ENCODE data around the gene ATP6V1A.

Gene ATP6V1A

DNA sequence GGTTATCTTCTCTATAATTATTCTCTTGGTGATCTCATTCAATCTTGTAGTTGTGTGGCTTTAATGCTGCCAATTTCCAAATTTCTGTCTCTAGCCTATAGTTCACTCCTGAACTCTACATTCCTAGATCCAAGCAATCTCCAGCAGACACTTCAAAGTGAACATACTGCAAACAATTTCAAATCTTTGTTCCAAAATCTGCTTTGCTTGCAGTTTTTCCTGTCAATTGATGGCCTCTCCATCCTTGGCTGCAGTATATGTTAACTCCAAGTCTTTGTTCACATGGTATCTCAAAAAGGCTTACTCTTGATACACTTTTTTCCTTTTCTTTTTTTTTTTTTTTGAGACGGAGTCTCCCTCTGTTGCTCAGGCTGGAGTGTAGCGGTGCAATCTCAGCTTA is 18.2 kb upstream of the ATP6V1A start:
- no peak overlapping the region for H3K27ac ChIP-seq (ENCODE audit: low read length)
- no peak overlapping the region for H3K9ac ChIP-seq (ENCODE audit: low read length)
- no peak overlapping the region for H3K4me3 ChIP-seq (ENCODE audit: low read length)
- no peaks in the 10 kb centered on the region for H3K27me3 ChIP-seq (ENCODE audit: control insufficient read depth, insufficient read depth, low read length)
- peaks cover 9% of the 10 kb centered on the region for H3K36me3 ChIP-seq (ENCODE audit: control insufficient read depth, low read depth, low read length)
- H3K4me1 ChIP-seq (ENCODE audit: control insufficient read depth, low read depth, low read length) = peaks cover 10% of the 10 kb centered on the region
- no peaks in the 10 kb centered on the region for H3K9me3 ChIP-seq (ENCODE audit: control insufficient read depth, low read depth, low read length)

DNA sequence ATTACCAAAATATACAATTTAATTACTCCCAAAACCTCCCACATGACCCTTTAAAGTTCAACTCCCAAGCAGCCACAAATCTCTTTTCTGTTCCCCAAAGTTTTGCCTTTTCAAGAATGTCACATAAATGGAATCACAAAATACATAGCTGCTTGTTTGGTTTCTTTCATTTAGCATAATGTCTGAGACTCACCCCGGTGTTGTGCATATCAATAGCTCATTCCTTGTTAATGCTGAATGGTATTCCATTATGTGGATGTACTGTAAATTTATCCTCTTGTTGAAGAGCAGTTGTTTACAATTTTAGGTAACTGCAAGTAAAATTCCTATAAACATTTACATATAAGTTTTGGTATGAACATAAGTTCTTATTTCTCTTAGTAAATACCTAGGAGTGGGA is 16.3 kb upstream of the ATP6V1A start:
- Histone ChIP-seq H3K9me3 (ENCODE audit: control insufficient read depth, low read depth, low read length) (no peaks in the 10 kb centered on the region), H3K36me3 (ENCODE audit: control insufficient read depth, low read depth, low read length) (peaks cover 9% of the 10 kb centered on the region), H3K4me1 (ENCODE audit: control insufficient read depth, low read depth, low read length) (peaks cover 10% of the 10 kb centered on the region), H3K27me3 (ENCODE audit: control insufficient read depth, insufficient read depth, low read length) (no peaks in the 10 kb centered on the region), H3K9ac (ENCODE audit: low read length) (no peak overlapping the region), H3K27ac (ENCODE audit: low read length) (no peak overlapping the region), H3K4me3 (ENCODE audit: low read length) (no peak overlapping the region)

DNA sequence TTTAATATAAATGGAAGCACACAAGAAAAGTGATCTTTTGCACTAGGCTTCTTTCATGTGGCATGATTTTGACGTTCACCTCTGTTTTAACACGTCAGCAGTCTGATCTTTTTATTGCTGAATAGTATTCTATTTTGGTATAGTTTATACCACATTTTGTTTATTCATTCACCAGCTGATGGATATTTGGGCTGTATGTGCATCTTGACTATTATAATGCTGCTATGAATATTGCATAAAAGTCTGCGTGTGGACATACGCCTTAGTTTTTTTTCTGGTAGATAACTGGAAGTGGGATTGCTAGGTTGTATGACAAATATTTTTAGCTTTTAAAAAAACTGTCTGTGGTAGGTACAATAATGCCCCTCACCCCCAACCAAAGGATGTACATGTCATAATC is 15.1 kb upstream of the ATP6V1A start:
- no peak overlapping the region for H3K4me3 ChIP-seq (ENCODE audit: low read length)
- no peak overlapping the region for H3K27ac ChIP-seq (ENCODE audit: low read length)
- no peaks in the 10 kb centered on the region for H3K9me3 ChIP-seq (ENCODE audit: control insufficient read depth, low read depth, low read length)
- H3K4me1 ChIP-seq (ENCODE audit: control insufficient read depth, low read depth, low read length) = peaks cover 16% of the 10 kb centered on the region
- H3K9ac ChIP-seq (ENCODE audit: low read length) = no peak overlapping the region
- H3K27me3 ChIP-seq (ENCODE audit: control insufficient read depth, insufficient read depth, low read length) = no peaks in the 10 kb centered on the region
- H3K36me3 ChIP-seq (ENCODE audit: control insufficient read depth, low read depth, low read length) = peaks cover 9% of the 10 kb centered on the region

DNA sequence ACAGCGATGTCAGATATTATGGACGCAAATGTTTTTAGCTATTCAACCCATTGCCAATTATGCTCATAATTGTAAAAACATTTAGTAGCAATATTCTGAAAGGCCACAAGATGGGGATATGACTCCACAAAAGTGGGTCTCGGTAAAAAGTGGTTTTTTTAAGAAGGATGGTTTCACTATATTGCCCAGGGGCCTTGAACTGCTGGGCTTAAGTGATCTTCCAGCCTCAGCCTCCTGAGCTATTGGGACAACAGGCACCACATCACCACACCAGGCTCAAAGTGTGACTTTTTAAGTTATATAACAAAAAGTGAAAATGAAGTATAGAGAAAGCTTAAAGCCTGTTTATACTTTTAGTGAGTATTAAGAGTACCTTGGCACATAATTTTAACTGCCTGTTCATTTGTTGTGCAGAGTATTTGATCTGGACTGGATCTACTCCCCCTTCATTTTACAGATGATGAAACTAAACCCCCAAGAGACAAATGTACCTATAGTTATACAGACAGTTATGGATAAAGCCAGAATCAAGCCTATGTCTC is 10.2 kb upstream of the ATP6V1A start:
- peaks cover 7% of the 10 kb centered on the region for H3K36me3 ChIP-seq (ENCODE audit: control insufficient read depth, low read depth, low read length)
- H3K4me3 ChIP-seq (ENCODE audit: low read length) = no peak overlapping the region
- H3K27ac ChIP-seq (ENCODE audit: low read length) = no peak overlapping the region
- H3K9me3 ChIP-seq (ENCODE audit: control insufficient read depth, low read depth, low read length) = no peaks in the 10 kb centered on the region
- no peaks in the 10 kb centered on the region for H3K27me3 ChIP-seq (ENCODE audit: control insufficient read depth, insufficient read depth, low read length)
- H3K9ac ChIP-seq (ENCODE audit: low read length) = no peak overlapping the region
- peaks cover 16% of the 10 kb centered on the region for H3K4me1 ChIP-seq (ENCODE audit: control insufficient read depth, low read depth, low read length)

DNA sequence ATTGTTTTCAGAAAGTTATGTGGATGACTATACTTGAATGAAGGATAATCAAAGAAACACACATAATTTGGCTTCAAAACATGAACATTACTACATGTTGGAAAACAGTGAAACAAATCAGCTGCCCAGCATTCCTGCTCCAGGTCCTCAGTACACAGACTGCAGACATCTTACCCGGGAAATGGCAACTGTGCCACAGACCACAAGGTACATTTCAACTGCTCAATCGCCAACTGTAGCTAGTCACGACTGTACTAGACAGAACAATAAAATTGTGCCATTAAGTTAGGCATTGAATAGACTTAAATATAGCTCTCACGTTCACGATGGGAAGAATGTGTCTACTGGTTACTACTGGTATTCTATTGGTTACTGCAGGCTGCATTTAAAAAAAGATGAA is 5.7 kb upstream of the ATP6V1A start:
- H3K9ac ChIP-seq (ENCODE audit: low read length) = no peak overlapping the region
- H3K27me3 ChIP-seq (ENCODE audit: control insufficient read depth, insufficient read depth, low read length) = no peaks in the 10 kb centered on the region
- no peak overlapping the region for H3K4me3 ChIP-seq (ENCODE audit: low read length)
- H3K36me3 ChIP-seq (ENCODE audit: control insufficient read depth, low read depth, low read length) = peaks cover 5% of the 10 kb centered on the region
- peaks cover 22% of the 10 kb centered on the region for H3K4me1 ChIP-seq (ENCODE audit: control insufficient read depth, low read depth, low read length)
- H3K27ac ChIP-seq (ENCODE audit: low read length) = no peak overlapping the region
- no peaks in the 10 kb centered on the region for H3K9me3 ChIP-seq (ENCODE audit: control insufficient read depth, low read depth, low read length)

DNA sequence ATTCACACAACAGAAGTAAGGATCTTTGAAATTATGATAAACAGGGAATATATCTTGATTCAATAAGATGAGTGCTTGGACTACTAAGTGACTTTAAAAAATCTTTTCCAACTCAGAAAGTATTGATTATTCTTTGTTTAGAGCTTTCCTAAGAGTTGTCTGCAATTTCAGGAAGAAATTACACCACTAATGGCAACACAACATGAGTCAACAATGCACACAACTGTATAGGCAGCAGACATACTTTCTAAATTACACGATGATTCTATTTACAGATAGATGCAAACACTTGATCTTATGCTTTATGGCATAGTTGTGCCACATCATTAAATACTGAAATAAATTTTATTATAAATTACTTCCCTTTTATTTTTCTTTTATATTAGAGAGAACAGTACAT is 5.2 kb upstream of the ATP6V1A start:
- Histone ChIP-seq H3K4me1 (ENCODE audit: control insufficient read depth, low read depth, low read length) (peaks cover 20% of the 10 kb centered on the region), H3K36me3 (ENCODE audit: control insufficient read depth, low read depth, low read length) (peaks cover 5% of the 10 kb centered on the region), H3K9me3 (ENCODE audit: control insufficient read depth, low read depth, low read length) (no peaks in the 10 kb centered on the region), H3K27ac (ENCODE audit: low read length) (no peak overlapping the region), H3K9ac (ENCODE audit: low read length) (no peak overlapping the region), H3K27me3 (ENCODE audit: control insufficient read depth, insufficient read depth, low read length) (no peaks in the 10 kb centered on the region), H3K4me3 (ENCODE audit: low read length) (no peak overlapping the region)

DNA sequence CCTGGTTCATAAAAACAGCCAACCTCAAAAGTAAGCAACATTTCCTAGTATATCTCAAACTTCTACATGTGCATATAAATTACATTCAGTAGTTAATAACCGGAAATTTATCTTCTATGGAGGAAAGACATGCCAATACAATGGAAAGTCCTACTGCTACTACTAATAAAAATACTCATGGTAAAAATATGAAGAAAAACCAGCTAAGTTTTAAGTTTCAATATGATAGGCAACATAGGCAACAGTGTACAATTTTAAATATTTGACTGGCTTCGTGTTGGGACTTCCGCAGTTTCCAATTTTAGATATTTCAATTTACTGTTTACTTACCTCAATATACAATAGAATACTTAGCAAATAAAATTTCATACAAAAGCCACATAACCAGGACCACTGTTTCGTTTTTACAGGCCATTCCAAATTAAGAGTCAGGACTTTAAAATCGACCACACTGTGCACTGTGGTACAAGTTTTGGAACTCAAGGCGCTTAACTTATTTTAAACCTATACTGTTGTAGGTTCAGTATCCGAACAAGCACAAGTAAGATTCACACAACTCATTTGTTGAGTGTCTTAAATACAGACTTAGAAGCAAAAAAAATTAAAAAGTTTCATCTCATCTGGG is 3.7 kb upstream of the ATP6V1A start:
- peaks cover 5% of the 10 kb centered on the region for H3K36me3 ChIP-seq (ENCODE audit: control insufficient read depth, low read depth, low read length)
- no peak overlapping the region for H3K27ac ChIP-seq (ENCODE audit: low read length)
- no peaks in the 10 kb centered on the region for H3K9me3 ChIP-seq (ENCODE audit: control insufficient read depth, low read depth, low read length)
- H3K27me3 ChIP-seq (ENCODE audit: control insufficient read depth, insufficient read depth, low read length) = no peaks in the 10 kb centered on the region
- peak overlapping the region; percentile 5 for H3K9ac ChIP-seq (ENCODE audit: low read length)
- H3K4me3 ChIP-seq (ENCODE audit: low read length) = peak overlapping the region; percentile 89
- peaks cover 20% of the 10 kb centered on the region for H3K4me1 ChIP-seq (ENCODE audit: control insufficient read depth, low read depth, low read length)

DNA sequence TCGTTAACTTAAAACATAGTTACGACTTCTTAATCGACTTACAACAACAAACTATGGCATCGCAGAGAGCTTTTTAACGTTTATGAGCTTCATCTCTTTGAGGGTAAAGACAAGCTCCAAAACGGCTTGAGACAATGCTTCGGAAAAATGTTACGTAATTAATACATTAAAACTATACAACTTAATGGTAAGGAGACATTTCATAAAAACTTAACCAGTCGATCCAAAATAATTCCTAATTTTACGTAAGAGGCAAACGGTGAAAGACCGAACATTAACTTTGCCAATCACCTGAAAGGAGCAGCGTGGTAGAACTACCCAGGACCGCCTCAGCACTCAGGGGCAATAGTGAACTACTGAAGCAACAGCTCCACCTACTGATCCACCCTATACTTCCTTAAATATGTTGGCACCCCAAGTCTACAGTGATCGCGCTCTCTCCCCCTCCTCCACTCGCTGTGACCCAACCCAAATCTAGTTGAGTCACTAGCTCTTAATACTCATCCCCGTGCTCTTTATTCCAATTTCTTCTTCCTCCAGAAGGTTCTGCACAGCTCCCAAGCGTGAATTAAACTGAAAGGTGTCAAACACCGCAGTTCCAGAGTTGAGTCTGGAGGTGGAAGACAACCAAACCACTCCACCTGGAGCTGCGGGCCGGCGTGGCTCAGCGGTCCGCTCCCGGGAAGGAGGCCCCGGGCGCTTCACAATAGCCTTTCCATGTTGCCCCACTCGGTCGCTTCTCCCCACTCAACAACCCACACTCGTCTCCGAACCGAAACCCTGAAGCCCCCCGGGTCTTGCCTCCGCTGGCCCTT is 1.7 kb upstream of the ATP6V1A start:
- no peaks in the 10 kb centered on the region for H3K27me3 ChIP-seq (ENCODE audit: control insufficient read depth, insufficient read depth, low read length)
- peaks cover 5% of the 10 kb centered on the region for H3K36me3 ChIP-seq (ENCODE audit: control insufficient read depth, low read depth, low read length)
- H3K4me3 ChIP-seq (ENCODE audit: low read length) = peak overlapping the region; percentile 89
- peak overlapping the region; percentile 99 for H3K9ac ChIP-seq (ENCODE audit: low read length)
- peak overlapping the region; percentile 91 for H3K27ac ChIP-seq (ENCODE audit: low read length)
- no peaks in the 10 kb centered on the region for H3K9me3 ChIP-seq (ENCODE audit: control insufficient read depth, low read depth, low read length)
- H3K4me1 ChIP-seq (ENCODE audit: control insufficient read depth, low read depth, low read length) = peaks cover 18% of the 10 kb centered on the region

DNA sequence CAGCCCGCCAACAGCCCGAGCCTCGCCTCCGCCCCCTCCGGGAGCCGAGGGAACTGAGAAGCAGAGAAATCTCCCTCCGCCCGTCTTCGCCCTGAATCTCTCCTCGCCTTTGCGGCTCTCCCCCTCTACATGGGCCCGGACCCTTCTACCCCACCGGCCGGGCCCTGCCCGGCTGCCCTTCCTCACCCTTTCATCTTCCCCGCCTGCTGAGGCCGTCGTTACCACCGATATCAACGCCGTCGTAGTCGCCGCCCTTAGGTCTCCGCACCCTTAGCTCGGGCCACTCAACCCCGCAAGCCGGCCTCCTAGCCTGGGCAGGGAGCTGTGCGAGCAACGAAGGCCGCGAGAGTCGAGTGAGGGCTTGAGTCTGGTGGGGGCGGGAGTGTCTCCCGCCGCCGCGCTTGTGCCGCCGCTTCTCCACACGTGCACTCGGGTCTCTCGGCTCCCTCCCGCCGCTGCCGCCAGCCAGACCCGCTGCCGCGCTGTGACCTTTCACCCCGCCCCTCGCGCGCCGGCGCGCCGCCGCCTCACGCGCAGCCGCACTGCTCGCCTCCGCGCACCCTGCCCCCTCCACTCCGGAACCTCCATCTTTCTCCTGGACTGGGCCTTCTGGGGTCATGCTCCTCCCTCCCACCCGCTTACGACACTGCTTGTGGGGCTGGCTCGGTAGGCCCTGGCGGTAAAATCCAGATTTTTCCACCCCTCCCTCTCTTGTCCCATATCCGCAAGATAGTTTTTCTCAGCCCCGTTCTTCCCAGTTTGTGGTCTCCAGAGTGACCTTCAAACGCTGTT is 883 bp upstream of the ATP6V1A start, which contains the start of gene NAA50:
NAA50 (minus strand) TSS at position 494 of the 792 bp plus-strand sequence; CDS start at position 194, 300 bp downstream.
- H3K4me1 ChIP-seq (ENCODE audit: control insufficient read depth, low read depth, low read length) = peaks cover 18% of the 10 kb centered on the region
- H3K9me3 ChIP-seq (ENCODE audit: control insufficient read depth, low read depth, low read length) = no peaks in the 10 kb centered on the region
- H3K36me3 ChIP-seq (ENCODE audit: control insufficient read depth, low read depth, low read length) = peaks cover 5% of the 10 kb centered on the region
- peak within 1 kb of the TSS; percentile 100 for H3K27ac ChIP-seq (ENCODE audit: low read length)
- peak within 1 kb of the TSS; percentile 89 for H3K4me3 ChIP-seq (ENCODE audit: low read length)
- no peaks in the 10 kb centered on the region for H3K27me3 ChIP-seq (ENCODE audit: control insufficient read depth, insufficient read depth, low read length)
- H3K9ac ChIP-seq (ENCODE audit: low read length) = peak within 1 kb of the TSS; percentile 99

DNA sequence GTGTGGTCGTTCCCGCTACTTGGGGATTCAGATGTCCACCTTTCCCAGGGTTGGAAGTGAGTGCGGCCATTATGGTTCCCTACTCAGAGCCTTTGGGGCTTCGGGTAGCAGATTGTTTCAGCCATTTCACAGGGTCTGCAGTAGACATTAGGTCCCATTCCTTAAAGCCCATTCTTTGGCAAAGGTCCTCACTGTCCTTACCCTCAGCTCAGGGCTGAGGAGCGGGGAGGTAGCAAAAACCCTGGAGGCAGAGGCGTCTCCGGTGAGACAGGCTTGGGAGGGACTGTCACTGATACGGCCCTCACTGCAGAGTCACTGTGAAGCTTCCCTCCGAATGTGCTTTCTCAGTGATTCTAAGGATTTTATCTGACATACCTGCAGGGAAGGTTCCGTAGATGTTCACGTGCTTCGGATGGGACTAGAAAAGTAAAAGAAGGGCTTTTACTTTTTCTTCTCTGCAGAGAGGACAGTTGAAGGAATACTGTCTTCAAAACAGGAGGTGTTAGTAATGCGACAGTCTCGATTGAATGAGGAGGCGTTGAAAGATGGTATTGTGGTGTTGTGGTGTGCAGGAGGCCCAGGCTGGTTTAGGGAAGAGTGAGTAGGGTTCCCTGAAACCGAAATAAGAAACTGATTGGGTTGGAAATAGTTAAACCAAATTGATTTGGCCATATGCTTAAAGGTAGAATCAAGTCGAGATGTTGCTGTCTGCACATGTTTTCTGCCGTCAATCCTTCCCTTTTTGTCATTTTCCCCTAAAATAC is 630 bp downstream of the ATP6V1A start:
- Histone ChIP-seq H3K36me3 (ENCODE audit: control insufficient read depth, low read depth, low read length) (no peaks in the 10 kb centered on the region), H3K9ac (ENCODE audit: low read length) (peak overlapping the region; percentile 99), H3K9me3 (ENCODE audit: control insufficient read depth, low read depth, low read length) (no peaks in the 10 kb centered on the region), H3K4me1 (ENCODE audit: control insufficient read depth, low read depth, low read length) (peaks cover 18% of the 10 kb centered on the region), H3K4me3 (ENCODE audit: low read length) (peak overlapping the region; percentile 89), H3K27me3 (ENCODE audit: control insufficient read depth, insufficient read depth, low read length) (no peaks in the 10 kb centered on the region), H3K27ac (ENCODE audit: low read length) (peak overlapping the region; percentile 11)

DNA sequence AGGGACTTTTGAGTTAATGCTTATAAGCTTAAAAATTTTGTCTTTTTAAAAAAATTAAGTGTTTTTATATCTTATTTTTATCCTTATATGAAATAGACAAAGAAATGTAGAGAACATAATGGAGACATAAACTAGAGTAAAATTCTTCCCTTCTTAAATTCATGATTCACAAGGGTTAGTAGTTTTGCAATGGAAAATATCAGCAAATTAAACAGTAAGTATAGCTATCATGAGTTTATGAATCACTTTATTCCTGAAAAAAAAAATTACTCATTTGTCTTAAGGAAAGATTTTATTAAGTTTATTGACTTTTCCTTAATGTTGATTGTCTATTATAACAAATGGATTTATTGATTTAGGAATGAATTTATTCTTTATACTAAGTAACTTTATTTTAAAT is 4.3 kb downstream of the ATP6V1A start:
- no peak overlapping the region for H3K27ac ChIP-seq (ENCODE audit: low read length)
- no peaks in the 10 kb centered on the region for H3K36me3 ChIP-seq (ENCODE audit: control insufficient read depth, low read depth, low read length)
- H3K9me3 ChIP-seq (ENCODE audit: control insufficient read depth, low read depth, low read length) = no peaks in the 10 kb centered on the region
- H3K4me3 ChIP-seq (ENCODE audit: low read length) = no peak overlapping the region
- H3K4me1 ChIP-seq (ENCODE audit: control insufficient read depth, low read depth, low read length) = peaks cover 19% of the 10 kb centered on the region
- H3K27me3 ChIP-seq (ENCODE audit: control insufficient read depth, insufficient read depth, low read length) = no peaks in the 10 kb centered on the region
- no peak overlapping the region for H3K9ac ChIP-seq (ENCODE audit: low read length)
